Tibial nerve (tissue), 4 donors: ENCODE results near the gene HACL1. TPM values are rescaled to one million over a fixed set of nuclear protein-coding genes. Genes with fewer than 3 reads are reported as not detected.

Experiments
- DNase-seq, 2 donors: peaks; one replicate each; pipeline ENCODE4 v3.0.0-alpha.2; 2019; ENCODE audit warnings: low spot score in 2 of 2
- H3K27ac ChIP-seq, 4 donors: fragments of 200-600 bp; sonication (generic) in 3 of 4; one replicate each; pipeline ENCODE4 v1.5.1; 2017 to 2019; ENCODE audit warnings: mild to moderate bottlenecking in 1 of 4
- H3K27me3 ChIP-seq, 2 donors: fragments of 200-600 bp; sonication (generic) in 1 of 2; one replicate each; pipeline versions ENCODE4 v1.5.1 to v1.6.0; 2017 to 2019
- H3K36me3 ChIP-seq, 3 donors: fragments of 200-600 bp; sonication (generic); one replicate each; pipeline ENCODE4 v1.5.1; 2018 to 2019
- H3K4me1 ChIP-seq, 4 donors: fragments of 200-600 bp; sonication (generic) in 3 of 4; one replicate each; pipeline ENCODE4 v1.5.1; 2017 to 2019
- H3K4me3 ChIP-seq, 4 donors: fragments of 200-600 bp; sonication (generic) in 3 of 4; one replicate each; pipeline ENCODE4 v1.5.1; 2017 to 2019; ENCODE audit warnings: mild to moderate bottlenecking in 1 of 4, moderate library complexity in 1 of 4
- H3K9me3 ChIP-seq, 4 donors: fragments of 200-600 bp; sonication (generic) in 3 of 4; one replicate each; pipeline ENCODE4 v1.5.1; 2017 to 2019
- CTCF ChIP-seq, 5 experiments: fragments of 200-600 bp in 3 of 5; fragments of 450-650 bp in 2 of 5; sonication (generic) in 3 of 5; IDR thresholded peaks; one replicate each; pipeline ENCODE4 v1.5.1; 2016 to 2019; ENCODE audit warnings: antibody characterized with exemption in 5 of 5, mild to moderate bottlenecking in 3 of 5, moderate library complexity in 2 of 5
- EP300 ChIP-seq, 2 donors: sonication (generic); formaldehyde crosslinking; IDR thresholded peaks; one replicate each; pipeline ENCODE4 v1.6.1; 2017; ENCODE audit warnings: antibody characterized with exemption in 2 of 2, mild to moderate bottlenecking in 1 of 2
- POLR2A ChIP-seq, 2 donors: fragments of 450-650 bp; IDR thresholded peaks; one replicate each; pipeline ENCODE4 v1.6.1; 2017; ENCODE audit warnings: antibody characterized with exemption in 2 of 2, mild to moderate bottlenecking in 2 of 2, moderate library complexity in 2 of 2
- WGBS, 2 donors: methylation state at CpG; one replicate each; pipeline ENCODE4 v1.1.5; 2018; 5-methylcytosine and 5-hydroxymethylcytosine counted together
- total RNA-seq, 4 donors: library from RNA; depleted of rRNA; stranded (reverse); fragments of >200 nt; gene quantifications; one replicate each; pipeline ENCODE4 v1.1.0, GENCODE V29; 2016

The HACL1 gene
- total RNA-seq, 4 donors from 2014 or later = 19.0 to 33.3 (median 24.2) TPM

GRCh38 chr3:15513810-15514662 is 87.3 kb downstream of the HACL1 start:
- WGBS, 2 donors = 78 to 83% methylated on average over 5 of the region's 5 CpGs
- no peaks in the 10 kb centered on the region for H3K36me3 ChIP-seq

GRCh38 chr3:15513116-15513515 is 88.3 kb downstream of the HACL1 start:
- no peaks in the 10 kb centered on the region for H3K9me3 ChIP-seq

More at GRCh38 chr3:15513810-15514662, 87.3 kb downstream of the HACL1 start:
- Histone ChIP-seq H3K9me3 (no peaks in the 10 kb centered on the region), H3K27me3 (no peaks in the 10 kb centered on the region), H3K4me1 (peaks cover 0 to under 1% (median 0%) of the 10 kb centered on the region in 4 donors), H3K27ac (no peak overlapping the region), H3K4me3 (no peak overlapping the region)
- TF ChIP-seq POLR2A (IDR thresholded peaks at IDR 0.05) (no peak), EP300 (IDR thresholded peaks at IDR 0.05) (no peak), CTCF (IDR thresholded peaks at IDR 0.05) (no peak)
- no peak for DNase-seq

GRCh38 chr3:15512166-15512565 is 89.2 kb downstream of the HACL1 start:
- Histone ChIP-seq H3K36me3 (no peaks in the 10 kb centered on the region), H3K9me3 (no peaks in the 10 kb centered on the region), H3K27ac (no peak overlapping the region), H3K27me3 (no peaks in the 10 kb centered on the region), H3K4me1 (no peaks in the 10 kb centered on the region), H3K4me3 (no peak overlapping the region)
- 55 to 67% methylated on average over 10 of the region's 10 CpGs for WGBS, 2 donors
- TF ChIP-seq CTCF (IDR thresholded peaks at IDR 0.05) (no peak), POLR2A (IDR thresholded peaks at IDR 0.05) (no peak), EP300 (IDR thresholded peaks at IDR 0.05) (no peak)
- DNase-seq = no peak

More at GRCh38 chr3:15513116-15513515, 88.3 kb downstream of the HACL1 start:
- DNase-seq = no peak
- WGBS, 2 donors = 87 to 94% methylated on average over 7 of the region's 7 CpGs
- Histone ChIP-seq H3K27me3 (no peaks in the 10 kb centered on the region), H3K4me3 (no peak overlapping the region), H3K4me1 (no peaks in the 10 kb centered on the region), H3K36me3 (no peaks in the 10 kb centered on the region), H3K27ac (no peak overlapping the region)
- TF ChIP-seq POLR2A (IDR thresholded peaks at IDR 0.05) (no peak), CTCF (IDR thresholded peaks at IDR 0.05) (no peak), EP300 (IDR thresholded peaks at IDR 0.05) (no peak)

- Histone ChIP-seq H3K4me1 (no peaks in the 10 kb centered on the region), H3K4me3 (no peak overlapping the region), H3K27ac (no peak overlapping the region), H3K9me3 (no peaks in the 10 kb centered on the region), H3K27me3 (no peaks in the 10 kb centered on the region), H3K36me3 (no peaks in the 10 kb centered on the region)
- no peak for DNase-seq
- TF ChIP-seq CTCF (IDR thresholded peaks at IDR 0.05) (no peak), POLR2A (IDR thresholded peaks at IDR 0.05) (no peak), EP300 (IDR thresholded peaks at IDR 0.05) (no peak)
- 93 to 98% methylated on average over 3 of the region's 3 CpGs for WGBS, 2 donors
Observed at GRCh38 chr3:15511156-15511555, 90.2 kb downstream of the HACL1 start.

Other genes starting within 250 kb of the HACL1 start
- 10 to 100 TPM; 13.2 to 20.8 (median 17.0) TPM for gene METTL6, start 174.0 kb downstream of the HACL1 start, total RNA-seq
- gene EAF1, start 174.0 kb downstream of the HACL1 start, total RNA-seq = 10 to 100 TPM; 16.5 to 26.4 (median 19.3) TPM
- gene COLQ, start 79.9 kb downstream of the HACL1 start, total RNA-seq = 10 to 100 TPM in 1 of 4 donors, 1 to 10 TPM in 3; 1.9 to 10.2 (median 3.6) TPM
- 10 to 100 TPM; 14.4 to 50.0 (median 40.2) TPM for gene BTD, start 176 bp upstream of the HACL1 start, total RNA-seq
- gene ANKRD28, start 196.4 kb upstream of the HACL1 start, total RNA-seq = 10 to 100 TPM; 78.3 to 93.6 (median 81.0) TPM